Measurements from ENCODE around the gene MTCH1.

MTCH1 gene

GRCh38 chr6:36970892-36971842, 14.8 kb downstream of the MTCH1 start:
- Histone ChIP-seq H3K9me3 (ENCODE audit: control insufficient read depth, insufficient read depth, low read length) (no peaks in the 10 kb centered on the region), H3K9ac (ENCODE audit: low read depth, low read length) (peak overlapping the region; percentile 54), H3K36me3 (ENCODE audit: control insufficient read depth, insufficient read depth, low read length) (peaks cover 67% of the 10 kb centered on the region), H3K27me3 (ENCODE audit: control insufficient read depth, insufficient read depth, low read length) (no peaks in the 10 kb centered on the region), H3K4me1 (ENCODE audit: control insufficient read depth, insufficient read depth, low read length) (no peaks in the 10 kb centered on the region), H3K4me3 (ENCODE audit: low read depth, low read length) (no peak overlapping the region)

- Histone ChIP-seq H3K27me3 (ENCODE audit: control insufficient read depth, insufficient read depth, low read length) (no peaks in the 10 kb centered on the region), H3K9me3 (ENCODE audit: control insufficient read depth, insufficient read depth, low read length) (no peaks in the 10 kb centered on the region), H3K9ac (ENCODE audit: low read depth, low read length) (no peak overlapping the region), H3K36me3 (ENCODE audit: control insufficient read depth, insufficient read depth, low read length) (peaks cover 57% of the 10 kb centered on the region), H3K4me1 (ENCODE audit: control insufficient read depth, insufficient read depth, low read length) (no peaks in the 10 kb centered on the region), H3K4me3 (ENCODE audit: low read depth, low read length) (no peak overlapping the region)
These were observed 15.8 kb downstream of the MTCH1 start for GRCh38 chr6:36969988-36970891.

- peaks cover 48% of the 10 kb centered on the region for H3K36me3 ChIP-seq (ENCODE audit: control insufficient read depth, insufficient read depth, low read length)
- no peaks in the 10 kb centered on the region for H3K4me1 ChIP-seq (ENCODE audit: control insufficient read depth, insufficient read depth, low read length)
- H3K9ac ChIP-seq (ENCODE audit: low read depth, low read length) = no peak overlapping the region
- no peaks in the 10 kb centered on the region for H3K27me3 ChIP-seq (ENCODE audit: control insufficient read depth, insufficient read depth, low read length)
- no peak overlapping the region for H3K4me3 ChIP-seq (ENCODE audit: low read depth, low read length)
- H3K9me3 ChIP-seq (ENCODE audit: control insufficient read depth, insufficient read depth, low read length) = no peaks in the 10 kb centered on the region
These were observed 16.7 kb downstream of the MTCH1 start for GRCh38 chr6:36969240-36969691.

GRCh38 chr6:36968266-36968977, 17.6 kb downstream of the MTCH1 start:
- H3K9ac ChIP-seq (ENCODE audit: low read depth, low read length) = no peak overlapping the region
- no peaks in the 10 kb centered on the region for H3K4me1 ChIP-seq (ENCODE audit: control insufficient read depth, insufficient read depth, low read length)
- H3K27me3 ChIP-seq (ENCODE audit: control insufficient read depth, insufficient read depth, low read length) = no peaks in the 10 kb centered on the region
- peaks cover 45% of the 10 kb centered on the region for H3K36me3 ChIP-seq (ENCODE audit: control insufficient read depth, insufficient read depth, low read length)
- H3K9me3 ChIP-seq (ENCODE audit: control insufficient read depth, insufficient read depth, low read length) = no peaks in the 10 kb centered on the region
- no peak overlapping the region for H3K4me3 ChIP-seq (ENCODE audit: low read depth, low read length)

- H3K4me3 ChIP-seq (ENCODE audit: low read depth, low read length) = no peak overlapping the region
- H3K9ac ChIP-seq (ENCODE audit: low read depth, low read length) = no peak overlapping the region
- H3K36me3 ChIP-seq (ENCODE audit: control insufficient read depth, insufficient read depth, low read length) = peaks cover 45% of the 10 kb centered on the region
- H3K9me3 ChIP-seq (ENCODE audit: control insufficient read depth, insufficient read depth, low read length) = no peaks in the 10 kb centered on the region
- peaks cover 2% of the 10 kb centered on the region for H3K4me1 ChIP-seq (ENCODE audit: control insufficient read depth, insufficient read depth, low read length)
- H3K27me3 ChIP-seq (ENCODE audit: control insufficient read depth, insufficient read depth, low read length) = no peaks in the 10 kb centered on the region
These were observed 18.2 kb downstream of the MTCH1 start for GRCh38 chr6:36967757-36968156.

GRCh38 chr6:36967301-36967700, 18.7 kb downstream of the MTCH1 start:
- Histone ChIP-seq H3K9ac (ENCODE audit: low read depth, low read length) (no peak overlapping the region), H3K36me3 (ENCODE audit: control insufficient read depth, insufficient read depth, low read length) (peaks cover 42% of the 10 kb centered on the region), H3K4me3 (ENCODE audit: low read depth, low read length) (no peak overlapping the region), H3K4me1 (ENCODE audit: control insufficient read depth, insufficient read depth, low read length) (peaks cover 2% of the 10 kb centered on the region), H3K9me3 (ENCODE audit: control insufficient read depth, insufficient read depth, low read length) (no peaks in the 10 kb centered on the region), H3K27me3 (ENCODE audit: control insufficient read depth, insufficient read depth, low read length) (no peaks in the 10 kb centered on the region)

- Histone ChIP-seq H3K27me3 (ENCODE audit: control insufficient read depth, insufficient read depth, low read length) (no peaks in the 10 kb centered on the region), H3K4me3 (ENCODE audit: low read depth, low read length) (no peak overlapping the region), H3K9ac (ENCODE audit: low read depth, low read length) (no peak overlapping the region), H3K9me3 (ENCODE audit: control insufficient read depth, insufficient read depth, low read length) (no peaks in the 10 kb centered on the region), H3K36me3 (ENCODE audit: control insufficient read depth, insufficient read depth, low read length) (peaks cover 18% of the 10 kb centered on the region), H3K4me1 (ENCODE audit: control insufficient read depth, insufficient read depth, low read length) (peaks cover 2% of the 10 kb centered on the region)
These were observed 21.1 kb downstream of the MTCH1 start for GRCh38 chr6:36964908-36965307.

GRCh38 chr6:36964349-36964748, 21.6 kb downstream of the MTCH1 start:
- Histone ChIP-seq H3K4me3 (ENCODE audit: low read depth, low read length) (no peak overlapping the region), H3K27me3 (ENCODE audit: control insufficient read depth, insufficient read depth, low read length) (no peaks in the 10 kb centered on the region), H3K4me1 (ENCODE audit: control insufficient read depth, insufficient read depth, low read length) (peaks cover 2% of the 10 kb centered on the region), H3K36me3 (ENCODE audit: control insufficient read depth, insufficient read depth, low read length) (peaks cover 14% of the 10 kb centered on the region), H3K9me3 (ENCODE audit: control insufficient read depth, insufficient read depth, low read length) (no peaks in the 10 kb centered on the region), H3K9ac (ENCODE audit: low read depth, low read length) (no peak overlapping the region)

DNA sequence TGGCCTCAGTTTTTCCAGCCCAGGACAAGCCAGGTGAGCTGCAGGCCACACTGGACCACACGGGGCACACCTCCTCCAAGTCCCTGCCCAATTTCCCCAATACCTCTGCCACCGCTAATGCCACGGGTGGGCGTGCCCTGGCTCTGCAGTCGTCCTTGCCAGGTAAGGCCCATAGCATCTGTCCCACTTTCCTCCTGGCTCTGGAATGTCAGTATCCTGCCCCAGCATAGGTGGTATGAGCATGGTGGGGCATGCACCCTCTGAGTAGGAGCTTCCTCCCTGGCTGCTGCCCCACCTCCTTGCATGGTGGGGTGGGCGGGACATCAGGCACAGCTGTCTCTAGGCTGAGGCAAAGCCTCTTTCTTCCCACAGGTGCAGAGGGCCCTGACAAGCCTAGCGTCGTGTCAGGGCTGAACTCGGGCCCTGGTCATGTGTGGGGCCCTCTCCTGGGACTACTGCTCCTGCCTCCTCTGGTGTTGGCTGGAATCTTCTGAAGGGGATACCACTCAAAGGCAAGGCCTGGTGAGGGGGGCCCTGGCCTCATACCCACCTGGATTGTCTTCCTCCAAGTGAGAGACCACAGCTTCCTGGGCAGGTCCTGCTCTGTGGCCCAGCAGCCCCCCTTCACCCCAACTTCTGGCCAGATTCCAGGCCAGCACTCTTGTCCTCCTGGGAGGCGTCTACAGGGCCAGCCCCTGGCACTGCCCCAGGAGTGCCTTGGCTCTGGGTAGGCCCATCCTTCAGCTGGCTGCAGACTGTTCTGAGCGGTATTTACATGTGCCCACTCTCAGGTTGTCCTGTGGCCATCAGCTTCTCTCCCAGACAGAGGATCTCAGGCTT, 22.3 kb downstream of the MTCH1 start:
- peaks cover 7% of the 10 kb centered on the region for H3K36me3 ChIP-seq (ENCODE audit: control insufficient read depth, insufficient read depth, low read length)
- H3K9me3 ChIP-seq (ENCODE audit: control insufficient read depth, insufficient read depth, low read length) = no peaks in the 10 kb centered on the region
- H3K27me3 ChIP-seq (ENCODE audit: control insufficient read depth, insufficient read depth, low read length) = no peaks in the 10 kb centered on the region
- H3K4me3 ChIP-seq (ENCODE audit: low read depth, low read length) = no peak overlapping the region
- H3K4me1 ChIP-seq (ENCODE audit: control insufficient read depth, insufficient read depth, low read length) = peaks cover 2% of the 10 kb centered on the region
- no peak overlapping the region for H3K9ac ChIP-seq (ENCODE audit: low read depth, low read length)

DNA sequence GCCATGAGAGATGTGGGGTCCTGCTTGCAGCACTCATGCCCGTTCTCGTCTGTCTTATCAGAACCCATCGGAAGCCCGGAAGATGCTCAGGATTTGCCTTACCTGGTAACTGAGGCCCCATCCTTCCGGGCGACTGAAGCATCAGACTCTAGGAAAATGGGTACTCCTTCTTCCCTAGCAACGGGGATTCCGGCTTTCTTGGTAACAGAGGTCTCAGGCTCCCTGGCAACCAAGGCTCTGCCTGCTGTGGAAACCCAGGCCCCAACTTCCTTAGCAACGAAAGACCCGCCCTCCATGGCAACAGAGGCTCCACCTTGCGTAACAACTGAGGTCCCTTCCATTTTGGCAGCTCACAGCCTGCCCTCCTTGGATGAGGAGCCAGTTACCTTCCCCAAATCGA, 23.1 kb downstream of the MTCH1 start:
- Histone ChIP-seq H3K27me3 (ENCODE audit: control insufficient read depth, insufficient read depth, low read length) (no peaks in the 10 kb centered on the region), H3K9me3 (ENCODE audit: control insufficient read depth, insufficient read depth, low read length) (no peaks in the 10 kb centered on the region), H3K4me1 (ENCODE audit: control insufficient read depth, insufficient read depth, low read length) (peaks cover 2% of the 10 kb centered on the region), H3K36me3 (ENCODE audit: control insufficient read depth, insufficient read depth, low read length) (no peaks in the 10 kb centered on the region), H3K4me3 (ENCODE audit: low read depth, low read length) (no peak overlapping the region), H3K9ac (ENCODE audit: low read depth, low read length) (no peak overlapping the region)
